Astrocyte (in vitro differentiated cells and primary cell): ENCODE results near the gene CSN2. TPM values are rescaled to one million over a fixed set of nuclear protein-coding genes. Genes with fewer than 3 reads are reported as not detected.

Experiments
- DNase-seq: peaks from one replicate; pipeline ENCODE4 v3.0.0-alpha.2; 2010; ENCODE audit warnings: low read depth
- FAIRE-seq: peaks from 2 replicates; lab custom pipeline; 2011; peaks lifted over from hg19 to GRCh38; lab: Jason Lieb, UNC
- H2AFZ ChIP-seq: 2 replicates; pipeline ENCODE4 v1.6.0; 2012; ENCODE audit warnings: low read depth, low read length, inconsistent platforms
- H3K27ac ChIP-seq: 2 replicates; pipeline ENCODE4 v1.5.1; 2011; ENCODE audit warnings: low read depth, low read length, inconsistent platforms
- H3K27me3 ChIP-seq: 2 replicates; pipeline ENCODE4 v1.6.0; 2011; ENCODE audit warnings: low read length, inconsistent platforms; ENCODE audit not compliant: insufficient read depth
- H3K36me3 ChIP-seq: 2 replicates; pipeline ENCODE4 v1.5.1; 2011; ENCODE audit warnings: low read length, inconsistent platforms; ENCODE audit not compliant: insufficient read depth
- H3K4me1 ChIP-seq: 2 replicates; pipeline ENCODE4 v1.5.1; 2011; ENCODE audit warnings: low read length, inconsistent platforms; ENCODE audit not compliant: insufficient read depth
- H3K4me2 ChIP-seq: 2 replicates; pipeline ENCODE4 v1.6.0; 2012; ENCODE audit warnings: low read length, inconsistent platforms
- H3K4me3 ChIP-seq: 2 replicates; pipeline ENCODE4 v1.5.1; 2011; ENCODE audit warnings: low read depth, mild to moderate bottlenecking, low read length, inconsistent platforms; ENCODE audit not compliant: insufficient read depth
- H3K79me2 ChIP-seq: 2 replicates; pipeline ENCODE4 v1.6.0; 2012; ENCODE audit warnings: mild to moderate bottlenecking, low read length, inconsistent platforms; ENCODE audit not compliant: insufficient read depth
- H3K9ac ChIP-seq: 2 replicates; pipeline ENCODE4 v1.6.0; 2012; ENCODE audit warnings: mild to moderate bottlenecking, low read length, inconsistent platforms
- H3K9me3 ChIP-seq: 2 replicates; pipeline ENCODE4 v1.5.1; 2012; ENCODE audit warnings: low read depth, mild to moderate bottlenecking, low read length, inconsistent platforms; ENCODE audit not compliant: insufficient read depth
- H4K20me1 ChIP-seq: 2 replicates; pipeline ENCODE4 v1.6.0; 2012; ENCODE audit warnings: low read length, inconsistent platforms; ENCODE audit not compliant: insufficient read depth
- H3K27ac Mint-ChIP-seq: one replicate; pipeline ENCODE4 v1.8.0; 2021; ENCODE audit warnings: mild to moderate bottlenecking, mixed read lengths; ENCODE audit not compliant: unreplicated experiment
- H3K27me3 Mint-ChIP-seq: one replicate; pipeline ENCODE4 v1.8.0; 2021; ENCODE audit warnings: low read depth, mixed read lengths; ENCODE audit not compliant: unreplicated experiment
- H3K36me3 Mint-ChIP-seq: one replicate; pipeline ENCODE4 v1.8.0; 2021; ENCODE audit warnings: low read depth, mixed read lengths; ENCODE audit not compliant: unreplicated experiment
- H3K4me1 Mint-ChIP-seq: one replicate; pipeline ENCODE4 v1.8.0; 2021; ENCODE audit warnings: low read depth, mixed read lengths; ENCODE audit not compliant: unreplicated experiment
- H3K4me3 Mint-ChIP-seq: one replicate; pipeline ENCODE4 v1.8.0; 2021; ENCODE audit warnings: mild to moderate bottlenecking, moderate library complexity, mixed read lengths; ENCODE audit not compliant: unreplicated experiment
- H3K9me3 Mint-ChIP-seq: one replicate; pipeline ENCODE4 v1.8.0; 2021; ENCODE audit warnings: mild to moderate bottlenecking, mixed read lengths; ENCODE audit not compliant: unreplicated experiment
- CTCF ChIP-seq: IDR thresholded peaks from 2 replicates; pipeline ENCODE4 v1.5.1; 2011; ENCODE audit warnings: low read depth, mild to moderate bottlenecking, inconsistent platforms, low read length, moderate library complexity; ENCODE audit not compliant: insufficient read depth
- EZH2 ChIP-seq: IDR thresholded peaks from 2 replicates; pipeline ENCODE4 v1.6.1; 2012; ENCODE audit warnings: mild to moderate bottlenecking, low read length, inconsistent platforms; ENCODE audit not compliant: insufficient read depth
- total RNA-seq: library from RNA; stranded (reverse); gene quantifications from 2 replicates; pipeline ENCODE4 v1.2.1, GENCODE V29; 2021

The CSN2 gene
- total RNA-seq, 1 donor from 2014 or later: not detected

GRCh38 chr4:69970071-69970470 is 4.5 kb upstream of the CSN2 start:
- Histone ChIP-seq H3K9ac (no peak overlapping the region), H3K4me3 (no peak overlapping the region), H2AFZ (no peak overlapping the region), H3K27ac (no peak overlapping the region), H3K4me1 (no peaks in the 10 kb centered on the region), H4K20me1 (no peaks in the 10 kb centered on the region), H3K27me3 (no peaks in the 10 kb centered on the region), H3K79me2 (no peaks in the 10 kb centered on the region), H3K4me2 (no peak overlapping the region), H3K36me3 (no peaks in the 10 kb centered on the region), H3K9me3 (no peaks in the 10 kb centered on the region)
- Mint-ChIP-seq H3K4me1 (no peaks in the 10 kb centered on the region), H3K36me3 (no peaks in the 10 kb centered on the region), H3K9me3 (no peaks in the 10 kb centered on the region), H3K4me3 (no peak overlapping the region), H3K27ac (no peak overlapping the region), H3K27me3 (no peaks in the 10 kb centered on the region)
- DNase-seq (no peak), FAIRE-seq (no peak)
- TF ChIP-seq CTCF (no peak), EZH2 (no peak)

GRCh38 chr4:69957209-69957608 is 8.3 kb downstream of the CSN2 start:
- Mint-ChIP-seq H3K36me3 (no peaks in the 10 kb centered on the region), H3K9me3 (no peaks in the 10 kb centered on the region), H3K27ac (no peak overlapping the region), H3K27me3 (no peaks in the 10 kb centered on the region), H3K4me1 (no peaks in the 10 kb centered on the region), H3K4me3 (no peak overlapping the region)
- no peak overlapping the region for H3K4me3 ChIP-seq
- no peak for DNase-seq
- no peak overlapping the region for H2AFZ ChIP-seq
- H3K9me3 ChIP-seq: no peaks in the 10 kb centered on the region
- H3K9ac ChIP-seq: no peak overlapping the region
- no peaks in the 10 kb centered on the region for H3K27me3 ChIP-seq
- no peak for TF ChIP-seq EZH2
- TF ChIP-seq CTCF: no peak
- no peak for FAIRE-seq
- H3K27ac ChIP-seq: no peak overlapping the region
- H3K4me2 ChIP-seq: no peak overlapping the region
- no peaks in the 10 kb centered on the region for H3K4me1 ChIP-seq
- H4K20me1 ChIP-seq: no peaks in the 10 kb centered on the region
- H3K79me2 ChIP-seq: no peaks in the 10 kb centered on the region
- H3K36me3 ChIP-seq: no peaks in the 10 kb centered on the region

- no peaks in the 10 kb centered on the region for H3K36me3 ChIP-seq
- DNase-seq: no peak
- Mint-ChIP-seq H3K27me3 (no peaks in the 10 kb centered on the region), H3K27ac (no peak overlapping the region), H3K36me3 (no peaks in the 10 kb centered on the region), H3K4me1 (no peaks in the 10 kb centered on the region), H3K9me3 (no peaks in the 10 kb centered on the region), H3K4me3 (no peak overlapping the region)
- no peak for TF ChIP-seq EZH2
- no peak for TF ChIP-seq CTCF
- H3K4me3 ChIP-seq: no peak overlapping the region
- FAIRE-seq: no peak
- no peak overlapping the region for H3K9ac ChIP-seq
- H3K27me3 ChIP-seq: no peaks in the 10 kb centered on the region
- no peak overlapping the region for H2AFZ ChIP-seq
- no peaks in the 10 kb centered on the region for H3K9me3 ChIP-seq
- no peaks in the 10 kb centered on the region for H4K20me1 ChIP-seq
- H3K79me2 ChIP-seq: no peaks in the 10 kb centered on the region
- H3K4me1 ChIP-seq: no peaks in the 10 kb centered on the region
- H3K27ac ChIP-seq: no peak overlapping the region
- no peak overlapping the region for H3K4me2 ChIP-seq
Observed at GRCh38 chr4:69951602-69952001, 13.9 kb downstream of the CSN2 start.
